Iris pigment epithelial cell (primary cell): Measurements from ENCODE around the gene CHST11.
A peak's percentile ranks its signal among the peaks of the same experiment; 100 is the strongest.

Experiments used
- DNase-seq: peaks from one replicate; pipeline ENCODE4 v3.0.0-alpha.2; 2011; ENCODE audit warnings: low read depth

The CHST11 gene

DNA sequence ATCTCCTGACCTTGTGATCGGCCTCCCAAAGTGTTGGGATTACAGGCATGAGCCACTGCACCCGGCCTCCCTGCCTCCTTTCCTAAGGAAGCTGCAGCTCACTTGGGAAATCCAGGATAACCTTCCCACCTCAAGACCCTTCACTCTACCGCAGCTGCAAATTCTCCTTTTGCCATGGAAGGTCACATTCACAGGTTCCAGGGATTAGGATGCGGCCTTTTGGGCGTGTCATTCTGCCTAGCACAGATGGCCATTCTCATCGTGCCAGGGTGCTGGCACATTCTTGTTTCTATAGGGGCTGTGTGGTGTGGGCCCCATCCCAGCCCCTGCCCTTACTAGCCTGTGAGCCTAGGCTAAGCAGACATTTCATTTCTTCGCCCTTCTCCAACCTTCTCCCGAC, 219.9 kb downstream of the CHST11 start:
- DNase-seq: no peak

DNA sequence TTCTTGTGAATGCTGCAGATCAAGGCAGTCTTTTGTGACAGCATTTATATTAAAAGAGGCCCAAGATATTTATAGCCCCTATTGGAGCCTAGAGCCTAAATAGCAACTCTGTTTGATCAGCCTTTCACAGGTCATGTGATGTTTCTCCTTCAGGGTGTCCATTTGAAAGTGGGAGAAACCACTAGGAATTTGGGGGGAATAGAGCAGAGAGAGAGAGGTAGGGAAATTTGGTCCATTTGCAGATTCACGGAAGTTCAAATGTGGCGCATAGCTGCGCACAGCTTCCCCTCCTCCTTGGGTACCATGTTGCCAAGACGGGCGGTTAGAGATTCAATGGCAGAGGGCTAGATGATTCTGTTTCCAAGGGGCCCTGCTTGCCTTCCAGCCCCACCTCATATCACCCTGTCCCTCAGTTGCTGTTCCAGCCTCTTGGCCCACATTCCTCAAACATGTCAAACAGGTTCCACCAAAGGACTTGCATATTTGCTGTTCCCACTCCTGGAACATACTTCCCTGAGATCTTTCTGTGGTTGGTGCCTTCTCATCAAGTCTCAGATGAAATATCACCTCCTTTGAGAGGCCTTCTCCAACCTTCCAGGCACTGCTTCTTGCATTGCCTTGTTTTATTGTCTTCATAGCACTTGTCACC, 220.8 kb downstream of the CHST11 start:
- DNase-seq: no peak

DNA sequence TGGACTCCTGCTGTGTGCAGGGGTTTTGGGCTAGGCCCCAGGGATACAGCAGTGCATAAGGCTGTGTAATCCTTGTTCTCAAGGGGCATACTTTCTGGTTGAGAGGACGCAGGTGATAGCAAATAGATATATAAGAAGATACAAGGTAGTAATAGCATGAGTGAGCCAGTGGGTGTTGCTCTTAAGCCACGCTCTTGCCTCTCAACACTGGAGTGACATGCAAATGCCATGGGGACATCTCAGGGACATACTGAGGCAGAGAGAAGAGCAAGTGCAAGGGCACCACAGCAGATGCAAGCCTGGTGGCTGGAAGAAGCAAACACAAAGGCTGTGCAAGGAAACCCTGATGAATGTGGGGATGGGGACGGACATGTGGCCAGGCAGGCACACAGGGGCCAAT, 223.3 kb downstream of the CHST11 start:
- no peak for DNase-seq

DNA sequence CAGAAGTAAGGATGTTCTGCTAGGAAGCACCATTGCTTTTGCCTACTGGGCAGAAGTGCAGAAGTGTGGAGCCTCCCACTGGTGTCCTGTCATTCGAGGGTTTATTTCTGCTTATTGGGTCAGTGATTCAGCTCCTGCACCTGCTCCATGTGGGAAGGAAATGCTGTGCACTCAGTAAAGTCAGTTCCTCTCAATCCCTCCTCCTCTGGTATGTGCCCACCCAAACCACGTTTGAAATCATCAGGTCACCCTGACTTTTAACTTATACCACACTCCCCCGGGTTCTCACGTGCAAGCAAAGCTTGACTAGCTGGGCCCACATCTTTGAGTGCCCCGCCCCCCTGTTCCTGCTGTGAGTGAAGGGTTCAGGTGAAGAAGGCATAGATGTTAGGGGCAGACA, 223.7 kb downstream of the CHST11 start:
- DNase-seq: no peak

DNA sequence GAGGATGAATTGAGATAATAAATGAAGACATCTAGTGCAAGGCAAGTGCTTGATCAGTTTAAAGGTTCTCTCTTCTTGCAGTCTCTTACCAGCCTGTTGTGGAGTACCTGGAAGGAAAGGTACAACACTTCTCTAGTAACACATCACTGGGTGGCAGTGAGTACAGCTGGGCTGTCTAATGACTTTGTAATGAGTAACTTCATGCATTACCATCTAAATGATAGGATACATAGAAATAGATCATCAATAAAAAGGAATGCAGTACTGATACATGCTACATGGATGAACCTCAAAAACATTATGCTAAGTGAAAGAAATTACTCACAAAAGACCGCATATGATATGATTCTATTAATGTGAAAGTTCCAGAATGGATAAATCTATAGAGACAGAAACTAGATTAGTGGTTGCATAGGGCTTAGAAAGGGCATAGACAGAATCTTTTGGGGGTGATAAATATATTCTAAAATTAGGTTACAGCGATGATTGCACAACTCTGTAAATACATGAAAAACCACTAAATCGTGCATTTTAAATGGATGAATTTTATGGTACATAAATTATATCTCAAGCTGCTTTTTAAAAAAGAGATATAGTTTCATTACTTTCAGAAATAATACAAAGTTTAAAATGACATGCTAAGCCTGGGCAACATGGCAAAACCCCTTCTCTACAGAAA, 224.4 kb downstream of the CHST11 start:
- DNase-seq: no peak

DNA sequence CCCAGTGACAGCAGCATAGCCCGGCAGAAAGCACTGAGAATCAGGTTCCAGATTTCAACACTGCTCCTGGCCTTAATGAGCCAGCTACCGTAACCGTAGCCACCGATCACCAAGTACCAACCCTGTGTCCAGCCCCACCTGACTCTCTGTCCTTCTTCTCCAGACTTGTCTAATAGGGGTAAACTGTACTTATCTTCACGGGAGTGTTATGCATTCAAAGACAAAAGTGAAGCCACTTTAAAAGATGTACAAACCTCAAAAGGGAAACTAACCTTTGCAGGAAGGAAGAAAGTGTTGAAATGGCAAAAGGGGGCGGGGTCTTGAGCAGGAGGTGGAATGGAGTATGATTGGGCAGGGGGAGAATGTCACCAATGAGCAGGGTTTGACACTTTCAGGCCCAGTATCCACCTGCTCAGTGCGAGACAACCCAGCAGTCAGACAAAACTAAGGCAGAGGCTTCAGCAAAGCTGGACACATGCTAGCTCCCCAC, 226.1 kb downstream of the CHST11 start:
- DNase-seq: no peak

DNA sequence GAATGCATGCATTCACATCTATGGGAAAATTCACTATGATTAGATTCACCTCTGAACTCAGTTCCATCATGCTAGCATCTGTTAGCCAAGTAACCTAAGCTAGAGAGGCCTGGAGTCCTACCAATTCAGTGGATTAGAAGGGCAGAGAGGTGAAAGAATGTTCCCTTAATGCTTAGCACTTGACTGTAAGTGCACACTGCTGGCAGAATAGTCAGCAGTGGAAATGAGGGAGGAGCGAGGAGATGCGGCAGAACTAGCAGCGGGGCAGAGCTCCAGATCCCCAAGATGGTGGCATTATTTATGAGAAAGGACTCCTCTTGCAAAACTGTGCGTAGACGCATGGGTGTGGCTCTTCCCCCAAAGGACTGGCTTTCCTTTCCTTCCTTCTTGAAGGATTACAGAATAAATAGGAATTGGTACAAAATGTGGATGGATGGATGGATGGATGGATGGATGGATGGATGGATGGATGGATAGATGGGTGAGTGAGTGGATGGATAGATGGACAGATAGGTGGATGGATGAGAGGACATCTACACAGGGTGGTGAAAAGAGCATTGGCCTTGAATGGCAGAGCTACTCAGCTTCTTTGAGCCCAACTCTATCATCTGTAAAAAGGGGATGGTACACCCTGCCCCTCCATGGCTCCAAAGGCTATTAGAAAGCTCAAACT, 227.2 kb downstream of the CHST11 start:
- no peak for DNase-seq

DNA sequence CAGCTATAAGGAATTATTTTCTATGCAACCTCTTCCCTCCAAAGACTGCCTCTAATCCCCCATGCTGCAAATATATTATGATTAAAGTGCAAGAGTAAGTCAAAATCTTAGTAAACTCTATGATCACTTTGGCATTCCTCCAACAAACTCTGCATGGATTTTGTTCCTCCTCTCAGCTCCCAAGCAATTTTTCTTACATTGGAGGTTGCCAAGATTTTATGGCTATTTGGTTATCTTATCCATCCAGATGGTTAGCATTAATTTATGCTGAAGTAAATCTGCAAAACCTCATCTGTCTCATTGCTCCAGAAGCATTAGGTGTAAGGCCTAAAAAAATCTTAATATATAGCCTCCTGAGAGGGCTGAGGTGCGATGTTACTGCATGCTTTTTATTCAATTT, 228.1 kb downstream of the CHST11 start:
- DNase-seq: no peak

DNA sequence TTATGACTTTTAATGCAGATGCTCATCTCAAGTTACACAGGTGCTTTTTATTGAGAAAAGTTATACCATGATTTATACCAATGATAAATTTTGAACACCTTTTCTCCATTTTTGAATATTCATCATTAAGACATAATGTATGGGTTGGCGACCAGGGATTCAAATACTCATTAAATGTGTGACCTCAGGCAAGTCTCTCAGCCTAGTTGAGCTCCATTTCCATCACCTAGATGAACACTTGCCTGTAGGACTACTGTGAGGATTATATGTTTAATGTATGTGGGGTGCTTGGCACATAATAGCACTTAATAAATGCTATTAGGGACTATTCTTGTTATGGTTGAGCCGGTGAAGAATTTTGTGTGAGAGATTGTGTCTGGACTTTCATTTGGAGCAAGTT, 228.6 kb downstream of the CHST11 start:
- no peak for DNase-seq

DNA sequence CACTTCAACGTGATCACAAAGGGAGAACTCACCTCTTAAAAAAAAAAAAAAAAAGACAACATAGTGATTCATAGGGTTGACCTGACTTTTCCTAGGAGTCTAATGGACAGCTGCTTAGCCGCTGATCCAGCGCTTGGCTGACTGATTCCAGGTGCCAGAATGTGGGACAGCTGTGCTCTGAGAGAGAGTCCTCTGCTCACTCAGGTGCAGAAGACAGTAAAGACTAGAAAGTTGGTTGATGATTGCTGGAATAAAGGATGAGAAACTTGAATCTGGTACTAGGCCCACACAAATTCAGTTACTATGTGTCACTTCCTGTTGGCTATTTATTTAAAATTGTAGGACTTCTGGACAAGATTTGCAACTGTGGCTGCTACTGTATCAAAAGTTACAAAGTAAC, 229.4 kb downstream of the CHST11 start:
- DNase-seq: peak; percentile 54

DNA sequence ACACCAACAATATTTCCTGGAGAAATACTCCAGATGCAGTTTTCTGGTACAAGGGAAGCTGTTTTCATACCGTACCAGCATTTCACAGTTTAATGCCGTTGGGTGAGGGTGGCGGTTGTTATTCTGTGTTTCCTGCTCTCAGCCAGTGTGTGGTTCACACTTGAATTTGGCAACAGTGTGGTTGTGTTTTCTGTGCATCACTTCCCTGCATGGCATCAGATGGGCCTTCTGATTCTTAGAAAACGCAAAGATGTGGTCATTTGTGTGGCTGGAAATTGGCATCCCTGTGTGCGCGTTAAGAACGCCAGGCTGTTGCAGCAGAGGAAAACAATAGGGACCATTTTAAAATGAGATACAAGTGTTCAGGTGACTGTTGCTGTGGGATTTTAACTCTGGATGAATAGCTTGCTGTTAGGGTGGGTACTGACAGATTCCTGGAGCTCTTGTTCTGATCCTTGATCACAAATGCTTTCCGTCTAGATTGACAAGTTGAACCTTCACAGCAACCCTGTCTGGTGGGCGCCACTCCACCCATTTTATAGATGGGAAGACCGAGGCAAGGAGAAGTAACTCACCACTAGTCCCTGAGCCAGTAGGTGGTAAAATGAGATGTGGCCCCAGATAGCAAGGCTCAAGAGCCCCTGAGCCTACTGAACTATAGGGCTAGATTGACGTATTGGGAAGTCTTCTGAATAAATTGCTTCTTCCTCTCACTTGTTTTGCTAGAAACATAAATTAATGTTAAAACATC, 231.2 kb downstream of the CHST11 start:
- DNase-seq: no peak

DNA sequence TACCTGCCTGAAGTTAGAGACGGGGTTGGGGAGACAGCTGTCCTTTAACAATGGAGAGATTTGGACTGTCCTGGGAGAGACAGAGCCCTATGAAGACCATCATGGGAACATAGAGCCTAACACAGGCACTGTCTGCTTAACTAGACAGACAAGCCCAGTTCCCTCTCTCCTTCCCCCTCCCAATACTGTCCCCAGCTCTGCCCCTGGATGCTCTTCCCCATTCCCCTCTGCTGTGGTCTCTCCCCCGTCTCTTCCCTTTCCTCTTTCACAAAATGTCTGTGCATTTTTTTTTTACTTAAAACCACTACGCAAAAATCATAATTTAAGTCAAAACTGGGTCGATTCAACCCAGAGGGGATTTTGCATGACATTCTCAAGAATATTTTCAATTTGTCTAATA, 232.9 kb downstream of the CHST11 start:
- DNase-seq: no peak

DNA sequence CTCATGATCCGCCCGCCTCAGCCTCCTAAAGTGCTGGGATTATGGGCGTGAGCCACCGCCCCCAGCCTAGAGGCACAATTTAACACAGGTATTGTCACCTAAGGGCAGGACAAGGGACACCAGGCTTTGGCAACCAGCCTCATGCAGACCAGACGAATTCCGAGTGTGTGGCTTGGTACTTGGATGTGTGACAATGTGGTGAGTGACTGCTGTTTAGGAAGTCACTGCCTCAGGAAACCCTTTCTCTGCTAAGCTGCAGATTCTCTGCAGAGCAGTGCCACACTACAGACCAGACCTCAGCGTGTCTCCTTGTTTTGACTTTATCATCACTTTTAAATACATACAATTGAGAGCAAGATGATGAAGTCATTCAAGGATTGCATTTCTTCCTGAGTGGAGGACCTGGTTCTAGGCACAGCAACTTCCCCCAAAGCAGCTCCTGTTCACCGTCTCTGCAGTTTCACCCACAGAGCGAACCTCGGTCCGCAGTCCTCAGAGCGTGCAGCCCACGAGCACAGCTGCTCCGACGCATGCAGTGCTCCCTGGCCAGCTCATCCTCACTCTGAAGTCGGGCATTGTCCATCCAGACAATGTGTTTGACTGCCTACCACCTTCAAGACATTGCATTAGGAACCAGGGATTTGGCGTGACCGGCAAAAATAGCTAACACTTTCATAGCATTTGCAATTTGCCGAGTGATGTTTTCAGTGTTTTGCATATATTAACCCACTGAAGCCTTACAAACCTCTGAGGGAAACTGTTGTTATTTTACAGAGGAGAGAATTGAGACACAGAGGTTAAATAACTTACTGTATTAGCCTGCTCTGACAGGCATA, 235.2 kb downstream of the CHST11 start:
- DNase-seq: no peak

DNA sequence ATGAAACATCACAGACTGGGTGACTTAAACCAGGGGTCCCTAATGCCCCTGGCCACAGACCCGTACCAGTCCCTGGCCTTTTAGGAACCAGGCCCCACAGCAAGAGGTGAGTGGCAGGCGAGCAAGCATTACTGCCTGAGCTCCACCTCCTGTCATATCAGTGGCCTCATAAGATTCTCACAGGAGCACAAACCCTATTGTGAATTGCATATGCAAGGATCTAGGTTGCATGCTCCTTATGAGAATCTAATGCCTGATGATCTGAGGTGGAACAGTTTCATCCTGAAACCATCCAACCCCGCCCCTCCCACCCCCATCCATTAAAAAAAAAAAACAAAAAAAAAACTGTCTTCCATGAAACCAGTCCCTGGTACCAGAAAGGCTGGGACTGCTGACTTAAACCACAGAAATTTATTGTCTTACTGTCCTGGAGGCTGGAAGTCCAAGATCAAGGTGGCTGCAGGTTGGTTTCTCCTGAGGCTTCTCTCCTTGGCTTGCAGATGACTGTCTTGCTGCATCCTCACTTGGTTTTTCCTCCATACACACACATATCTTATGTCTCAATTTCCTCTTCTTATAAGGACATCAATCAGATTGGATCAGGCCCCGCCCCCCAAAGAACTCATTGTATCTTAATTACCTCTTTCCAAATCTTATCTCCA, 235.9 kb downstream of the CHST11 start:
- DNase-seq: no peak

DNA sequence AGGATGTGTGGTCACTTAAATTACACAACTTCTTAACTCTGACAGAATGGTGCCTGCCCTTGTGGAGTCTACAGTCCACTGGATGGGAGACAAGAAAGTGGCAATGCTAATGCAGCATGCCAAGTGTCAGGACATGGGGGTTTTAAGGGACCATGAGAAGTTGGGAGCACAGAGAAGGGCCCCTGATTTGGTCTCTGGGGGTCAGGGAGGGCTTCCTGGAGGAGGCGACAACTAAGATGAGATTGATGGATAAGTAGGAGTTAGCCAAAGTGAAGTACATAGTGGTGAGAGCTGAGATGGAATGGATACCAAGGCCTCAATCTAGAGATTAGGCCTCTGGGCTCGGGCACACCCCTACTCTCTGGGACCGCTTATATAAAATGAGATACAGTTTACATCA, 236.7 kb downstream of the CHST11 start:
- DNase-seq: no peak

DNA sequence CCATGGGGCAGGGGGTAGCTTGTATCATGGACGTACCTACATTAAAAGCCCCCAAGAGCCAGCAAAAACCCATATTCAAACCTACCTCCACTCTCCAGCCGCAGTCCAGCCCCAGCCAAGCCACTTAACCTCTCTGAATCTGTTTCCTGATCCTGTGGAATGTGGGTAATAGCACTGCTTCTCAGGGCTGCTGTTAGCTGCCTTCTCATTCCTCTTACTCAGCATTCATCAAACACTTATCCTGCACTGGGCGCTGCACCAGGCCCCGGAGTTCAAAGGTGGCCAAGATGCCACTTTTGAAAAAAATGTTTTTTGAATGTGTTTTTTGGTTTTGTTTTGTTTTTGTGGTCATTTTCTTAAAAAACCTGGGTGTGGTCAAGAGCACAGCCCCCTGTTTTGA, 237.4 kb downstream of the CHST11 start:
- DNase-seq: peak; percentile 47

DNA sequence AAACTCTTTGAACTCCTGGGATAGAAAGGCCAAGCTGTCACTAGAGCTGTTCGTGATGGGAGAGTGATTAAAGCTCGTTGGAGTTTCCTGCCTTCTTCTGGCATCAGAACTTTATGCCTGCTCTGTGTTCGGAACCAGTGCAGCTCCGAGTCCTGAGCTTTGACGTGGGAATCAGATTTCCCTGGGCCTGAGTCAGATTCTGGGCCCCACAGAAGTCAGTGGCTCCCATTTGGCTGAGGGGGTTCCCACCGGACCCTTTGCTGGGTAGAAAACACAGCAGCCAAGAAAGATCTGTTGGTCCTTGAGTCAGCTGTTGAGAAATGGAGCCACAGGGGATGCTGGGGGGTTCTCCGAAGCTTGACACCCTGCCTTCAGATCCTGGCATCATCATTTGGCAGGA, 238.0 kb downstream of the CHST11 start:
- no peak for DNase-seq

DNA sequence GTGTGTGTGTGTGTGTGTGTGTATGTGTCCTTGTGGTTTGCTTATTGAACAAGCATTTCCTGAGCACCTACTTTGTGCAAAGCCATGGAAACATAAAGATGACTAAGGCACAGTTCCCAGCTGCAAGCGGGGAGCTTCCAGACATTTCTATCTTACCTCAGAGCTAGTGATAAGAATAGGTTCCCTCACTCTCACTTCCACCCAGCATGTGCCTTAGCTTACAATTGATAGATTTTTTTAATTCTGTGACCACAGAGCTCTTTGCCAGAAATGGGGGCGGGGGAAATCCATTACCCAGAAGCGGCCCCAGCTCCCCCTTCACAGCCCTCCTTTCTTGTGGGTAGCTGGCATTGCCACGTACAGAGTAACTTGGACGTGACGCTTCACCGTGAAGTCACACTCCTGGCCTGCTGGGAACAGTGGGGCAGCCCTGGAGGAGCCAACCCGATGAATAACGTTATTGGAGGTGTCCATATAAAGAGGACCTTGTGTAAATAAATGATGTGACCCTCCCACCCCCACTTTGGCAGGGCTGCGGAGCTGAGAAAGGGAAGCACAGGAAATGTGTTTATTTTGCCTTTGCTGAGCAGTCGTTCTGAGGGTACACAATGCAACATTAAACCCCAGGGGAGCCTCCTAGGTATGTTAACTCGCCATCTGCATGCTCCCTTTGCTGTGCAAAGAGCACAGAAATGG, 238.9 kb downstream of the CHST11 start:
- peak; percentile 96 for DNase-seq

DNA sequence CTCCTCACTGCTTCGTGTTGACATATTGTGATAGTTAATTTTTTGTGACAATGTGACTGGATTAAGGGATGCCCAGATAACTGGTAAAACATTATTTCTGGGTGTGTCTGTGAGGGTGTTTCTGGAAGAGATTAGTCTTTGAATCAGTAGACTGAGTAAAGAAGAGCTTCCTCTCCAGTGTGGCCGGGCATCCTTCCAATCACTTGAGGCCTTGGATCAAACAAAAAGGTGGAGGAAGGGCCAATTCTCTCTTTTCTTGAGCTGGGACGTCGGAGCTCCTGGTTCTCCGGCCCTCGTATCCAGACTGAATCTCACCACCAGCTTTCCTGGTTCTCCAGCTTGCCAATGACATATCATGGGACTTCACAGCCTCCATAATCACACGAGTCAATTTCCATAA, 240.4 kb downstream of the CHST11 start:
- DNase-seq: no peak

DNA sequence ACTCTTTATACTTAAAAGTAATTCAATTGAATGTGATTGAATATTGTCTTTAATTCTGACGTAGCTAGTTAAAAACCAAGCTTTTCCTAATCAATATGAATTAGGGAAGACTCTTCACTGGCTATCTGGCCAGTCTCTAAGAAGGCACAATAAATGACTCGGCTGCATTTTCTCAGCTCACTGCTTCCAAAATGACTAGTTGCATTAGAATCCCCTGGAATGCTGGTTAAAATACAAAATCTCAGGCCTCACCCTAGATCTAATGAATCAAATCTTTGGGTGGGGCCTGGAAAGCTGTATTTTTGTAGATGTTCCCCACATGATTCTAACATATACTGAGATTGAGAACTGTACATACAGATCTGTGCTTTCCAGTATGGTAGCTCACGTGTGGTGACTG, 242.1 kb downstream of the CHST11 start:
- DNase-seq: no peak
